Activated CD8-positive, alpha-beta memory T cell treated with anti-CD3 and anti-CD28 coated beads for 48 hours (primary cell): ENCODE measurements around the gene TYW1.
"Not testable (repeated sequence)": the region's sequence is repeated elsewhere in the genome, so short reads cannot be mapped to it uniquely, and the experiment has no call there.

ENCODE experiments used
- DNase-seq, 3 experiments: peaks; one replicate each; pipeline ENCODE4 v3.0.0-alpha.2; 2020; ENCODE audit warnings: low read depth in 2 of 3, low spot score in 2 of 3

The TYW1 gene

DNA sequence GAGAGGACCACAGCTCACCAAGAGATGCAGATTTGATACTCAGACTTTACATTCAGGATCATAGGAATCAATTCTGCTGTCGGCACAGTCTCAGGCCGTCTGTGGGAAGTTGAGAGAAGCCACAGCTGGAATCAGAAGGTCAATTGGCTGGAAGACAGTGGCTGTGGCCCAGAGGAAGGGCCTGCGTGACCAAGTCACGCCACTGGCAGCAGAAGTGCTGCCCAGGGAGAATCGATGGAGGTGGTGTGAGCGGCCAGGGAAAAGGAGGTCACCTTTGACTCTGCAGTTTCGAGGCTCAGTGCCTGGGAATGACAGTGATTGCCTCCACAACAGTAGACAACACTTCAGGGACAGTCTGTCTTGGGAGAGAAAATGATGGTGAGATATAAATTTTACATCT, 239.6 kb downstream of the TYW1 start:
- DNase-seq = not testable (repeated sequence)

DNA sequence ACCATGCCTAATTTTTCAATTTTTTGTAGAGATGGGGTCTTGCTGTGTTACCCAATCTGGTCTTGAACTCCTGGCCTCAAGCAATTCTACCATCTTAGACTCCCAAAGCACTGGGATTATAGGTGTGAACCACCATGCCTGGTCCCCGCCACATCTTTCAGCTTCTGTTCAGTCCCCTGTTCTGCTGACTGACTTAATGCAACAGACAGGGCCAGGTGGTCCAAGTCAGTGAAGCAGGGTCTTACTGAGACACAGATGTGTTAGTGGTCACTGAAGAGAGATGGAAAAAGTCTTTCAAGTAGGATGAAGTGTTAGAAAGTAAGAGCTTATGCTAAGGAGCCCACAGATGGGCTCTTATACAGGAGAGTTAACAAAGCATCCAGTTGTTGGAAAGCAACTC, 246.2 kb downstream of the TYW1 start:
- DNase-seq = not testable (repeated sequence)

DNA sequence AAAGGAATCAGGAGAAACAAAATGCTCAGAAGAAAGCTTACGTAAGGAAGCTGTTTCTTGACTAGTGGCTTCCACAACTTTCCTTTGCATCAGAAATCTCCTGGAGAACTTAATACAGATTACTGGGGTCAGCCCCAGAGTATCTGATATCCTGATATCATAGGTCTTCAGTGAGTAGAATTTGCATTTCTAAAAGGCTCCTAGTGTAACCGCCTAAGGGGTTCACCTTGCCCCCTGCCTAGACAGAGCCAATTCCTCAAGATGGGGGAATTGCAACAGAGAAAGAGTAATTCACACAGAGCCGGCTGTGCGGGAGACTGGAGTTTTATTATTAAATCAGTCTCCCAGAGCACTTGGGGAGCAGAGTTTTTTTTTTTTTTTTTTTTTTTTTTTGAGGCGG, 251.7 kb downstream of the TYW1 start:
- not testable (repeated sequence) for DNase-seq

DNA sequence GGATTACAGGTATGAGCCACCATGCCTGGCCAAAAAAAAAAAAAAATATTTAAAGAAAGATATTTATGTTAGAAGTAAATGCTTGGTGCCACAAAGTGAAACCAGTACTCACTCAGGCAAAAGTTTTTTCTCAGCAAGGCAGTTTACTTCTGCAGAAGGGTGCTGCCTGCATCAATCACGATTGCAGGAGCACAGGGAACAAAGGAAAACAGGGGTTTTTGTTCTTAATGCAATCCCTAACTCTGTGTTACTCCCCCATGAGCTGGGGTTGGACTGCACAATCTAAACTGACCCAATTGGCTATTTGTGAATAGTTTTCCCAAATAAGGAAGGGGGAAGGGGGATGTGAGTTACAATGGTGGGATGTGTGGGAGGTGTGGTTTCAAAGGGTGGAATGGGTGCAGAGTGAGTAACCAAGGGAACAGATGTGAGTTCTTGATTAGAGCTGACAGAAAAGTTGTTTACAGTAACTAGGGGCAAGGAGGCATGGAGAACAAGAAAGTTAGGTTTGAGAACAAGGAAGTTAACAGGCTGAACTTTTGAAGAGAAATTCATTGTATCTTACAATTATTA, 255.4 kb downstream of the TYW1 start:
- DNase-seq = no peak

DNA sequence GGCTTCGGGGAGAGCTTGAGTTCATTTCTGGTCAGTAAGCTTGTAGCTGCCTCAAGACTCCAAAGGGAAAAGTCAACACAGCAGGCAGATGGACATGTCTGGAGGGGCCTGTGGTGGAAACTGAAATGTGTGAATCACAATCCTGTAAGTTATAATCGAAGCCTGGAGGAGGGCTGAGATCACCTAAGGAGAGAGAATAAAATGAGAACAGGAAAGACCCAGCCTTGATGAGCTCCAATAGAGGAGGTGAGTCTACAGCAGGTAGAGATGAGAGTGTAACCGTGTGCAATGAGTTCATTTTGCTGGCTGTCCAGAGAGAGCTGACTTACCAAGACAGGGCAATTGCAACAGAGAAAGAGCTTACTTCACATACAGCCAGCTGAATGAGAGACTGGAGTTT, 258.4 kb downstream of the TYW1 start:
- DNase-seq = not testable (repeated sequence)

DNA sequence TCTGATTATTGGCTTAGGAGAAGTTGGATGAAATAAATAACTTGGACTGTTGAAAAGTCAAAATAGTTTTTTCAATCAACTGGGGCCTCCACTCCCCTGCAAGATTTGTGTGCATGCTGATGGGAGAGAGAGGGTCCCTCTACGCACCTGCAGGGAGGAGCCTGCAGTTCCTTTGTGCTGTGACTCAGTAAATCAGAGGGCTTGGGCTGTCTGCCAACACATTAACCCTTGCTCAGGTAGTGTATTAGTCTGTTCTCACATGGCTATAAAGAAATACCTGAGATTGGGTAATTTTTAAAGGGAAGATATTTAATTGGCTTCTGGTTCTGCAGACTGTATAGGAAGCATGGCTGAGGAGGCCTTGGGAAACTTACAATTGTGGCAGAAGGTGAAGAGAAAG, 261.1 kb downstream of the TYW1 start:
- DNase-seq = not testable (repeated sequence)

DNA sequence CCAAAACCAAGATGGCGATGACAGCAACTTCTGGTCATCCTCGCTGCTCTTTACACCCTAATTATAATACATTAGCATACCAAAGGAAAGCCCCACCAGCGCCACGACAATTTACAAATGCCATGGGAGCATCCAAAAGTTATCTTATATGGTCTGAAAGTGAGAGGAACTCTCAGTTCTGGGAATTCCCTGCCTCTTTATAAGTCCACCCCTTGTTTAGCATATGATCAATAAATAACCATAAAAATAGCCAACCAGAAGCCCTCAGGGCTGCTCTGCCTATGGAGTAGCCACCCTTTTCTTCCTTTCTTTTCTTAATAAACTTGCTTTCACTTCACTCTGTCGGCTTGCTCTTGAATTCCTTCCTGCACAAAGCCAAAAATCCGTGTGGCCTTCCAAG, 262.7 kb downstream of the TYW1 start:
- DNase-seq = not testable (repeated sequence)

DNA sequence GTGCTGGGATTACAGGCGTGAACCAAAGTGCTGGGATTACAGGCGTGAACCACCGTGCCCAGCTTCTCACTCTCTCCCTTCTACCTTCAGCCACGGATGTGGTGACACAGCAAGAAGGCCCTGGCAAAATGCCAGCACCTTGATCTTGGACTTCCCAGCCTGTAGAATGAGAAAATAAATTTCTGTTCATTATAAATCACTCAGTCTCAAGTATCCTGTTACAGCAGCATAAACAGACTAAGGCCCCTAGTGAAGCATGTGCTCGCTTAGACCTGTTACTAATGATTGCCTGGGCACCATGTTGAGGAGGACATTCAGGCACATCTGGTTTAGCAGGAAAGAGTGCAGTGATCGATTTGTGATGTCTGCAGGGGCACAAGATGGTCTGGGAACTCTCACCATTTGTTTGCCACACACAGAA, 263.5 kb downstream of the TYW1 start:
- DNase-seq = not testable (repeated sequence)

DNA sequence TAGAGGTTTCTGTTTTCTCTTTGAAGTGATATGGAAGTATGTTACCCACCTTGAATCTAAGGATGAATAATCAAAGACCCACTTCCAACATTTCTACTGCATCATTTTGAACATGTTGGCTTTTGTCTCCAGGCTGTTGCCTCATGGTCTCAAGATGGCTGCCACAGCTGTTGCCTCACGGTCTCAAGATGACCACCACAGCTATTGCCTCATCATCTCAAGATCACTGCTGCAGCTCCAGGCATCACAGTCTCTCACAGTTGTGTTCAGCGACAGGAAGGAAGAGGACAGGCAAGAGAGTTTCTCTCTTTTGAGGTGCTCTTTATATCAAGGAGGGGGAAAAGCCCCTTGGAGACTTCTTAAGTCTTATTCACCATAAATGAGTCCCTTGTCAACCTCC, 267.4 kb downstream of the TYW1 start:
- not testable (repeated sequence) for DNase-seq

DNA sequence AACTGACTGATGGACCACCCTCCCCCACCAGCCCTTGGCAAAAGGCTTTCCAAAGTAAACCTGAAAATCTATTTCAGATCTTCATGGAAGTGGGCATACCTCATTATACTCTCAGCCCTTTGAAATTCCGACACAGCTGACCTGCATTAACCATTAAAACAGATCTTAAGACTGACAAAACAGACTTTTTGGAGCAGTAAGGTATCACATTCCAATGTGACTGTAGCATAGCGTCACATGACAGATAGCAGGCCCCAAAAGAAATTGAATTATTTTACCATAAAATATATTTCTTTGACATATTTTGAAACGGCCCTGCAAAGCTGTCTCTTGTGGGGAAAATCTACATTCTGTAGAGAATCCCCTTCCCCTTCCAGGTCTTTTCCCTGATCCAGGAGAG, 269.4 kb downstream of the TYW1 start:
- DNase-seq = not testable (repeated sequence)

DNA sequence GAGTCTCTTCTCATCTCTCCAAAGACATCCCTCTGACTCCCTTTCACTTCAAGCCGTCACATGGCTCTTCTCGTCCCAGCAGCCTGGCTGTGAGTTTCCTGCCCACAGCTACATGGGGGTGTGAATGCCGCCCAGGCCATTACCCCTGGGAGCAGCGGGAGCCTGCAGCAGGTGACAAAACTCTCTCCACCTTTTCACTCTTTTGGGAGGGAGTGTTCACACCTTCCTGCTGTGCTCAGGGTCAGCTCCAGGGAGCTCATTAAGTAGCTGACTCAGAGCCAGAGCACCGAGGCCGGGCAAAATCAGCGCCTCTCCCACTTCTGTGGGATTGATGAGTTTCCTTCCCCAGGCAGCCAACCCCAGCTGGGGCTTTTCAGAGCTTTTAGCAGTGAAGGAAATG, 271.3 kb downstream of the TYW1 start:
- no peak for DNase-seq

DNA sequence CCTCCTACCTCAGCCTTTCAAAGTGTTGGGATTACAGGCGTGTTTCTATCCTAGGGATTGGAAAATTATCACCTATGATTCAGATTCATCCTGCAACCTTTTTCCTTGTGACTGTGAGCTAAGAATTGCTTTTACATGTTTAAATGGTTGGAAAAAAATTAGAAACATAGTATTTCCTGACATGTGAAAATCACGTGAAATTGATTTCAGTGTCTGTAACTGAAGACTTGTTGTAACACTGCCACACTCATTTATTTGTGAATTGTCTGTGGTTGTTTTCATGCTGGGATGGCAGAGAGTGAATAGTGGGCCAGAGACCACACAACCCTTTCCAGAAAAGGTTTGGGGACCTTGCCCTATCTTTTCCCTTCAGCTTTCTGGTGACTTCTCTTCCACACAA, 273.3 kb downstream of the TYW1 start:
- not testable (repeated sequence) for DNase-seq
